ENCODE measurements around the gene ASPM. TPM values are rescaled to one million over a fixed set of nuclear protein-coding genes. Genes with fewer than 3 reads are reported as not detected.

Gene ASPM
- total and polyA plus RNA-seq, 2 of the 8 experiments (the other 6 are each of a cell fraction or from before 2014, with no cell fraction given), result 5.1 to 50.3 TPM

- H3K79me1 ChIP-seq (ENCODE audit: low read depth, low read length), result no peaks in the 10 kb centered on the region
- no peak overlapping the region for H3K9ac ChIP-seq (replicated peaks in 1 of 4; ENCODE audit: extremely low read depth in 1 of 4, low read depth in 3 of 4, low read length in 3 of 4)
- H2BK120ac ChIP-seq (replicated peaks; ENCODE audit: low read depth, low read length), result no peak overlapping the region
- H3K23ac ChIP-seq (ENCODE audit: insufficient read length), result no peak overlapping the region
- no peak overlapping the region for H4K91ac ChIP-seq (replicated peaks; ENCODE audit: insufficient read length, low read length)
- H2AFZ ChIP-seq (ENCODE audit: low read length), result no peak overlapping the region
- H3K18ac ChIP-seq (ENCODE audit: extremely low read depth, low read length), result no peak overlapping the region
- DNase-seq (ENCODE audit: low read depth in 1 of 2, low spot score in 2 of 2), result no peak
- H3K27ac ChIP-seq (ENCODE audit: low read depth, low read length), result no peak overlapping the region
- no peaks in the 10 kb centered on the region for H4K20me1 ChIP-seq (replicated peaks in 1 of 2; ENCODE audit: control insufficient read depth in 1 of 2, insufficient read depth in 2 of 2, low read length in 2 of 2)
- H3K27me3 ChIP-seq (replicated peaks in 1 of 4; ENCODE audit: control insufficient read depth in 3 of 4, extremely low read depth in 1 of 4, insufficient read depth in 3 of 4, low read length in 3 of 4), result no peaks in the 10 kb centered on the region
- no peak overlapping the region for H4K5ac ChIP-seq (ENCODE audit: insufficient read length, low read depth, low read length)
- no peak overlapping the region for H2BK15ac ChIP-seq (ENCODE audit: low read length)
- no peak overlapping the region for H2AK5ac ChIP-seq (ENCODE audit: low read depth, low read length)
- H3K4me2 ChIP-seq (ENCODE audit: insufficient read depth in 1 of 2, low read depth in 2 of 2, low read length in 2 of 2), result no peak overlapping the region
- ChIA-PET POLR2A (ENCODE audit: partially characterized antibody) (no interaction called here), CTCF (ENCODE audit: partially characterized antibody) (no interaction called here)
- no peak for FAIRE-seq
- no peak overlapping the region for H4K8ac ChIP-seq (ENCODE audit: extremely low read depth, insufficient read depth, low read length)
- peaks cover 28 to 32% of the 10 kb centered on the region in 2 experiments for H3K9me3 ChIP-seq (ENCODE audit: insufficient read depth in 2 of 2, low read depth in 1 of 2, low read length in 1 of 2)
- no peak overlapping the region for H3K56ac ChIP-seq (replicated peaks; ENCODE audit: insufficient read length, low read depth, low read length)
- H3K4ac ChIP-seq (replicated peaks; ENCODE audit: insufficient read length, low read depth, low read length), result no peak overlapping the region
- no peaks in the 10 kb centered on the region for H3K4me1 ChIP-seq (replicated peaks in 1 of 4; ENCODE audit: control insufficient read depth in 3 of 4, insufficient read depth in 4 of 4, low read length in 3 of 4)
- H2BK20ac ChIP-seq (ENCODE audit: low read length), result no peak overlapping the region
- no peaks in the 10 kb centered on the region for H3K79me2 ChIP-seq (ENCODE audit: control insufficient read depth in 1 of 2, insufficient read depth in 2 of 2, low read length in 2 of 2)
- H3K4me3 ChIP-seq (ENCODE audit: extremely low read depth in 1 of 4, insufficient read depth in 2 of 4, low read depth in 3 of 4, low read length in 4 of 4), result no peak overlapping the region
- H2BK12ac ChIP-seq (ENCODE audit: low read depth, low read length), result no peak overlapping the region
- no peak overlapping the region for H2BK5ac ChIP-seq (ENCODE audit: low read depth, low read length)
- H3K14ac ChIP-seq (ENCODE audit: insufficient read length), result no peak overlapping the region
- no peaks in the 10 kb centered on the region for H3K23me2 ChIP-seq (ENCODE audit: low read depth, low read length)
- peaks cover 15 to 69% (median 45%) of the 10 kb centered on the region in 4 experiments for H3K36me3 ChIP-seq (ENCODE audit: control insufficient read depth in 2 of 4, insufficient read depth in 4 of 4, low read length in 3 of 4)
- TF ChIP-seq EZH2 (IDR thresholded peaks at IDR 0.05; ENCODE audit: low read depth, low read length, severe bottlenecking), result no peak
Observed at GRCh38 chr1:197083474-197083873, 63.0 kb downstream of the ASPM start.

All from H1 (cell line).